ENCODE measurements around the gene ARHGAP28.

GRCh38 chr18:6948281-6949055 lies 219.0 kb downstream of the ARHGAP28 start:
- no peak for TF ChIP-seq CTCF (conservative IDR thresholded peaks at IDR 0.05; ENCODE audit: low read depth, low read length)
- no peak for TF ChIP-seq EZH2 (IDR thresholded peaks at IDR 0.05; ENCODE audit: borderline replicate concordance, low read depth, low read length, poor library complexity, severe bottlenecking)

Data from A673 (cell line).